HCT116 (cell line): ENCODE data around the gene ARRB2. TPM values are rescaled to one million over a fixed set of nuclear protein-coding genes. Genes with fewer than 3 reads are reported as not detected.

ENCODE experiments used
- ATAC-seq: fragments of 200-7000 bp; cut with Tn5 transposase; 2 replicates; pipeline ENCODE4 v1.9.1; 2020; ENCODE audit warnings: mild to moderate bottlenecking, moderate library complexity
- BruUV-seq: library from RNA; stranded (reverse); fragments of 400-500 nt; replicated peaks from 2 replicates; lab custom pipeline; 2021; lab: Mats Ljungman, UMichigan
- CTCF ChIA-PET: fragments of 300-600 bp; sonication (Branson Sonifier 250); formaldehyde crosslinking; loops from one replicate; lab custom pipeline; 2021; ENCODE audit warnings: antibody characterized with exemption; lab: Charles Lee
- POLR2A ChIA-PET: fragments of 300-600, 350-600 bp; sonication (Branson Sonifier 250); formaldehyde crosslinking; loops from one replicate; lab custom pipeline; 2021; ENCODE audit warnings: antibody characterized with exemption; lab: Charles Lee
- RAD21 ChIA-PET, 2 experiments: fragments of 300-600 bp; sonication (Branson Sonifier 250); formaldehyde crosslinking; loops; one replicate each; lab custom pipeline; 2023; ENCODE audit warnings: low total read pairs in 2 of 2; ENCODE audit not compliant: uncharacterized antibody in 2 of 2, unreplicated experiment in 2 of 2, low non-redundant PET in 1 of 2; lab: Charles Lee
- DNase-seq: peaks from one replicate; pipeline ENCODE4 v3.0.0-alpha.2; 2010; ENCODE audit warnings: low read depth, low spot score
- H2AFZ ChIP-seq: fragments of 200-600 bp; shearing (Covaris generic), sonication (generic); 2 replicates; pipeline ENCODE4 v1.6.1; 2017; ENCODE audit warnings: low read depth, mixed run types, mixed read lengths, antibody characterized with exemption, low read length; ENCODE audit not compliant: poor library complexity, severe bottlenecking
- H3K27ac ChIP-seq: 2 replicates; pipeline ENCODE4 v1.5.1; 2012; ENCODE audit warnings: low read depth, low read length
- H3K27me3 ChIP-seq: fragments of 200-600 bp; sonication (generic); 2 replicates; pipeline ENCODE4 v1.6.1; 2016; ENCODE audit warnings: mixed run types, low read length, mixed read lengths; ENCODE audit not compliant: insufficient read depth
- H3K36me3 ChIP-seq, 2 experiments: fragments of 200-500 bp in 1 of 2; fragments of 200-600 bp in 1 of 2; sonication (Bioruptor generic) in 1 of 2; sonication (generic) in 1 of 2; 2 replicates each; pipeline versions ENCODE4 v1.5.1 to v1.6.1; 2014 to 2016; ENCODE audit warnings: low read length in 2 of 2, inconsistent platforms in 1 of 2, mixed read lengths in 1 of 2, mixed run types in 1 of 2; ENCODE audit not compliant: insufficient read depth in 2 of 2, control insufficient read depth in 1 of 2
- H3K4me1 ChIP-seq, 2 experiments: fragments of 200-600 bp in 1 of 2; sonication (generic) in 1 of 2; 2 replicates each; pipeline versions ENCODE4 v1.5.1 to v1.6.1; 2012 to 2017; ENCODE audit warnings: low read length in 2 of 2, inconsistent platforms in 1 of 2, mild to moderate bottlenecking in 1 of 2, mixed read lengths in 1 of 2, mixed run types in 1 of 2, moderate library complexity in 1 of 2; ENCODE audit not compliant: insufficient read depth in 2 of 2, control insufficient read depth in 1 of 2
- H3K4me2 ChIP-seq: fragments of 200-600 bp; sonication (generic); 2 replicates; pipeline ENCODE4 v1.6.1; 2017; ENCODE audit warnings: mixed run types, low read length, mixed read lengths
- H3K4me3 ChIP-seq, 2 experiments: fragments of 200-600 bp in 1 of 2; sonication (generic) in 1 of 2; replicated peaks in 1 of 2; 2 replicates each; pipeline ENCODE4 v1.5.1; 2011 to 2016; ENCODE audit warnings: low read length in 2 of 2, control low read depth in 1 of 2, low read depth in 1 of 2, mild to moderate bottlenecking in 1 of 2, mixed read lengths in 1 of 2, mixed run types in 1 of 2
- H3K79me2 ChIP-seq: fragments of 200-600 bp; sonication (generic); 2 replicates; pipeline ENCODE4 v1.6.1; 2017; ENCODE audit warnings: mild to moderate bottlenecking, mixed run types, low read length, moderate library complexity, mixed read lengths; ENCODE audit not compliant: insufficient read depth
- H3K9ac ChIP-seq: fragments of 200-600 bp; sonication (generic); 2 replicates; pipeline ENCODE4 v1.6.1; 2016; ENCODE audit warnings: low read length, mixed read lengths
- H3K9me2 ChIP-seq: fragments of 200-600 bp; sonication (generic), shearing (Covaris generic); 2 replicates; pipeline ENCODE4 v1.6.1; 2017; ENCODE audit warnings: mixed run types, mild to moderate bottlenecking, moderate library complexity; ENCODE audit not compliant: insufficient read depth
- H3K9me3 ChIP-seq, 2 experiments: fragments of 200-500 bp in 1 of 2; fragments of 200-600 bp in 1 of 2; sonication (Bioruptor generic) in 1 of 2; sonication (generic) in 1 of 2; 2 replicates each; pipeline ENCODE4 v1.6.1; 2014 to 2017; ENCODE audit warnings: low read length in 2 of 2, mixed read lengths in 2 of 2, inconsistent platforms in 1 of 2, low read depth in 1 of 2, mild to moderate bottlenecking in 1 of 2, mixed run types in 1 of 2, moderate library complexity in 1 of 2; ENCODE audit not compliant: control insufficient read depth in 1 of 2, insufficient read depth in 1 of 2
- H4K20me1 ChIP-seq: fragments of 200-600 bp; sonication (generic), shearing (Covaris generic); 2 replicates; pipeline ENCODE4 v1.6.1; 2017; ENCODE audit warnings: mixed run types, mild to moderate bottlenecking, moderate library complexity; ENCODE audit not compliant: insufficient read depth
- CTCF ChIP-seq, 3 experiments: fragments of 200-600 bp in 1 of 3; sonication (generic) in 1 of 3; IDR thresholded peaks in 2 of 3; conservative IDR thresholded peaks in 1 of 3; 2 replicates each; pipeline ENCODE4 v1.5.1; 2012 to 2017; ENCODE audit warnings: low read depth in 2 of 3, low read length in 2 of 3, antibody characterized with exemption in 1 of 3, borderline replicate concordance in 1 of 3, control low read depth in 1 of 3, mild to moderate bottlenecking in 1 of 3, mixed read lengths in 1 of 3, mixed run types in 1 of 3, moderate library complexity in 1 of 3; ENCODE audit not compliant: insufficient read depth in 1 of 3
- EGR1 ChIP-seq: IDR thresholded peaks from 2 replicates; pipeline ENCODE4 v1.6.1; 2012; ENCODE audit warnings: low read depth
- EZH2phosphoT487 ChIP-seq: fragments of 200-600 bp; IDR thresholded peaks from 2 replicates; pipeline ENCODE4 v1.6.1; 2018; ENCODE audit warnings: antibody characterized with exemption, borderline replicate concordance
- FOSL1 ChIP-seq: IDR thresholded peaks from 2 replicates; pipeline ENCODE4 v1.6.1; 2012; ENCODE audit warnings: low read depth
- JUND ChIP-seq: IDR thresholded peaks from 2 replicates; pipeline ENCODE4 v1.6.1; 2012
- POLR2A ChIP-seq: IDR thresholded peaks from 2 replicates; pipeline ENCODE4 v1.7.0; 2011; ENCODE audit warnings: borderline replicate concordance; ENCODE audit not compliant: insufficient read depth, insufficient read length; ENCODE audit errors: extremely low read depth
- TCF7L2 ChIP-seq: IDR thresholded peaks from 2 replicates; pipeline ENCODE4 v1.7.0; 2011; ENCODE audit warnings: borderline replicate concordance, inconsistent platforms; ENCODE audit not compliant: insufficient read depth, insufficient read length; ENCODE audit errors: extremely low read depth
- ZFX ChIP-seq: fragments of 450-650 bp; IDR thresholded peaks from 2 replicates; pipeline ENCODE4 v1.6.1; 2017
- intact Hi-C: fragments of 100-400 bp; cut with micrococcal nuclease; formaldehyde crosslinking; loops from 2 replicates; pipeline ENCODE4 v1.10.0; 2022
- total RNA-seq: library from RNA; stranded (reverse); gene quantifications from one replicate; pipeline ENCODE4 v1.2.1, GENCODE V29; 2021; ENCODE audit not compliant: unreplicated experiment
- TF ChIP-seq, protein P1 (sequence below): IDR thresholded peaks from 2 replicates; pipeline ENCODE4 v1.6.1; 2012
- TF ChIP-seq, protein P2 (sequence below): IDR thresholded peaks from 2 replicates; pipeline ENCODE4 v1.6.1; 2012
- TF ChIP-seq, protein P3 (sequence below): IDR thresholded peaks from 2 replicates; pipeline ENCODE4 v1.6.1; 2012; ENCODE audit warnings: low read depth

Gene ARRB2
- total RNA-seq, 1 experiment from 2014 or later = 70.8 TPM

GRCh38 chr17:4716081-4716480, 5.6 kb downstream of the ARRB2 start:
- H3K36me3 ChIP-seq = peaks cover 14 to 16% of the 10 kb centered on the region in 2 experiments; a peak in 2 of 4 replicates
- no peak overlapping the region for H3K27ac ChIP-seq
- H3K4me2 ChIP-seq = no peak overlapping the region
- POLR2A ChIA-PET = no interaction called here
- H3K27me3 ChIP-seq = no peaks in the 10 kb centered on the region
- peaks cover 16% of the 10 kb centered on the region for H3K79me2 ChIP-seq
- no TSS peak for BruUV-seq
- intact Hi-C loops = no loop called here
- no peak overlapping the region for H2AFZ ChIP-seq
- no peak overlapping the region for H3K9ac ChIP-seq
- no peaks in the 10 kb centered on the region for H4K20me1 ChIP-seq
- H3K9me3 ChIP-seq = no peaks in the 10 kb centered on the region
- ATAC-seq (no peak), DNase-seq (no peak)
- CTCF ChIA-PET = no interaction called here
- RAD21 ChIA-PET = no interaction called here
- H3K9me2 ChIP-seq = no peaks in the 10 kb centered on the region
- TF ChIP-seq CTCF (IDR thresholded peaks at IDR 0.05 in 2 of 3, conservative IDR thresholded peaks at IDR 0.05 in 1 of 3; ENCODE audit: borderline replicate concordance in 1 of 3, insufficient read depth in 1 of 3, low read depth in 2 of 3, low read length in 2 of 3) = no peak
- TF ChIP-seq, protein P1, sequence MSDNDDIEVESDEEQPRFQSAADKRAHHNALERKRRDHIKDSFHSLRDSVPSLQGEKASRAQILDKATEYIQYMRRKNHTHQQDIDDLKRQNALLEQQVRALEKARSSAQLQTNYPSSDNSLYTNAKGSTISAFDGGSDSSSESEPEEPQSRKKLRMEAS = no peak
- TF ChIP-seq, protein P2, sequence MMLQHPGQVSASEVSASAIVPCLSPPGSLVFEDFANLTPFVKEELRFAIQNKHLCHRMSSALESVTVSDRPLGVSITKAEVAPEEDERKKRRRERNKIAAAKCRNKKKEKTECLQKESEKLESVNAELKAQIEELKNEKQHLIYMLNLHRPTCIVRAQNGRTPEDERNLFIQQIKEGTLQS = no peak
- no peak for TF ChIP-seq JUND
- no peak for TF ChIP-seq TCF7L2
- TF ChIP-seq, protein P3, sequence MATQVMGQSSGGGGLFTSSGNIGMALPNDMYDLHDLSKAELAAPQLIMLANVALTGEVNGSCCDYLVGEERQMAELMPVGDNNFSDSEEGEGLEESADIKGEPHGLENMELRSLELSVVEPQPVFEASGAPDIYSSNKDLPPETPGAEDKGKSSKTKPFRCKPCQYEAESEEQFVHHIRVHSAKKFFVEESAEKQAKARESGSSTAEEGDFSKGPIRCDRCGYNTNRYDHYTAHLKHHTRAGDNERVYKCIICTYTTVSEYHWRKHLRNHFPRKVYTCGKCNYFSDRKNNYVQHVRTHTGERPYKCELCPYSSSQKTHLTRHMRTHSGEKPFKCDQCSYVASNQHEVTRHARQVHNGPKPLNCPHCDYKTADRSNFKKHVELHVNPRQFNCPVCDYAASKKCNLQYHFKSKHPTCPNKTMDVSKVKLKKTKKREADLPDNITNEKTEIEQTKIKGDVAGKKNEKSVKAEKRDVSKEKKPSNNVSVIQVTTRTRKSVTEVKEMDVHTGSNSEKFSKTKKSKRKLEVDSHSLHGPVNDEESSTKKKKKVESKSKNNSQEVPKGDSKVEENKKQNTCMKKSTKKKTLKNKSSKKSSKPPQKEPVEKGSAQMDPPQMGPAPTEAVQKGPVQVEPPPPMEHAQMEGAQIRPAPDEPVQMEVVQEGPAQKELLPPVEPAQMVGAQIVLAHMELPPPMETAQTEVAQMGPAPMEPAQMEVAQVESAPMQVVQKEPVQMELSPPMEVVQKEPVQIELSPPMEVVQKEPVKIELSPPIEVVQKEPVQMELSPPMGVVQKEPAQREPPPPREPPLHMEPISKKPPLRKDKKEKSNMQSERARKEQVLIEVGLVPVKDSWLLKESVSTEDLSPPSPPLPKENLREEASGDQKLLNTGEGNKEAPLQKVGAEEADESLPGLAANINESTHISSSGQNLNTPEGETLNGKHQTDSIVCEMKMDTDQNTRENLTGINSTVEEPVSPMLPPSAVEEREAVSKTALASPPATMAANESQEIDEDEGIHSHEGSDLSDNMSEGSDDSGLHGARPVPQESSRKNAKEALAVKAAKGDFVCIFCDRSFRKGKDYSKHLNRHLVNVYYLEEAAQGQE = no peak
- no peak for TF ChIP-seq ZFX
- no peak for TF ChIP-seq POLR2A
- TF ChIP-seq EGR1 = no peak
- no peak for TF ChIP-seq EZH2phosphoT487
- TF ChIP-seq FOSL1 = no peak
- H3K4me3 ChIP-seq = no peak overlapping the region
- peaks cover 9 to 16% of the 10 kb centered on the region in 2 experiments for H3K4me1 ChIP-seq
